B cell (primary cell): Measurements from ENCODE around the gene ZNF423. TPM values are rescaled to one million over a fixed set of nuclear protein-coding genes. Genes with fewer than 3 reads are reported as not detected.

Experiments
- ATAC-seq: fragments of 200-7000 bp; cut with Tn5 transposase; one replicate; pipeline ENCODE4 v1.10.0; 2021; ENCODE audit warnings: low read depth, mild to moderate bottlenecking, moderate number of reproducible peaks, moderate library complexity
- CTCF ChIA-PET: fragments of 350-600 bp; sonication (Branson Sonifier 250); formaldehyde crosslinking; loops from one replicate; lab custom pipeline; 2021; ENCODE audit warnings: antibody characterized with exemption, inconsistent platforms; lab: Charles Lee
- POLR2A ChIA-PET: fragments of 350-600 bp; sonication (Branson Sonifier 250); formaldehyde crosslinking; loops from one replicate; lab custom pipeline; 2021; ENCODE audit warnings: antibody characterized with exemption; lab: Charles Lee
- DNase-seq: peaks from one replicate; pipeline ENCODE4 v3.0.0; 2013
- H2AFZ ChIP-seq: 2 replicates; pipeline ENCODE4 v1.6.1; 2012; ENCODE audit warnings: mild to moderate bottlenecking, low read depth, low read length; ENCODE audit not compliant: insufficient read depth, poor library complexity, severe bottlenecking
- H3K27ac ChIP-seq, 2 donors: 1 replicate in 1 of 2; 2 replicates in 1 of 2; pipeline ENCODE4 v1.5.1; 2012 to 2013; ENCODE audit warnings: low read length in 2 of 2, mild to moderate bottlenecking in 2 of 2, moderate library complexity in 1 of 2
- H3K27me3 ChIP-seq, 4 experiments: fragments of 200-600 bp in 1 of 4; sonication (generic) in 1 of 4; replicated peaks in 1 of 4; 1 replicate in 2 of 4; 2 replicates in 2 of 4; pipeline versions ENCODE4 v1.6.1 to v1.7.0; 2013 to 2016; ENCODE audit warnings: low read length in 3 of 4, mild to moderate bottlenecking in 2 of 4, mixed read lengths in 1 of 4, moderate library complexity in 1 of 4; ENCODE audit not compliant: insufficient read depth in 4 of 4, control insufficient read depth in 3 of 4; ENCODE audit errors: control extremely low read depth in 1 of 4
- H3K36me3 ChIP-seq, 2 experiments: replicated peaks in 1 of 2; 1 replicate in 1 of 2; 2 replicates in 1 of 2; pipeline versions ENCODE4 v1.6.1 to v1.7.1; 2013; ENCODE audit warnings: low read length in 1 of 2; ENCODE audit not compliant: insufficient read depth in 2 of 2, control insufficient read depth in 1 of 2; ENCODE audit errors: control extremely low read depth in 1 of 2, extremely low read depth in 1 of 2
- H3K4me1 ChIP-seq, 2 donors: fragments of 200-600 bp in 1 of 2; sonication (generic) in 1 of 2; 1 replicate in 1 of 2; 2 replicates in 1 of 2; pipeline versions ENCODE4 v1.5.1 to v1.6.1; 2013 to 2017; ENCODE audit warnings: low read length in 2 of 2; ENCODE audit not compliant: control insufficient read depth in 2 of 2, insufficient read depth in 2 of 2
- H3K4me2 ChIP-seq: replicated peaks from 2 replicates; pipeline ENCODE3; 2012; ENCODE audit warnings: mild to moderate bottlenecking, low read depth, low read length; ENCODE audit not compliant: poor library complexity, severe bottlenecking
- H3K4me3 ChIP-seq, 5 experiments: fragments of 200-600 bp in 1 of 5; sonication (generic) in 1 of 5; 1 replicate in 3 of 5; 2 replicates in 2 of 5; pipeline versions ENCODE4 v1.5.1 to v1.7.0; 2011 to 2016; ENCODE audit warnings: low read length in 4 of 5, mild to moderate bottlenecking in 4 of 5, low read depth in 2 of 5, control low read depth in 1 of 5, moderate library complexity in 1 of 5; ENCODE audit not compliant: insufficient read depth in 1 of 5; ENCODE audit errors: control extremely low read depth in 1 of 5, extremely low read depth in 1 of 5
- H3K79me2 ChIP-seq: fragments of 200-600 bp; sonication (generic); one replicate; pipeline ENCODE4 v1.6.0; 2016; ENCODE audit warnings: low read length; ENCODE audit not compliant: control insufficient read depth, insufficient read depth
- H3K9ac ChIP-seq: fragments of 200-600 bp; sonication (generic); 2 replicates; pipeline ENCODE4 v1.6.1; 2017; ENCODE audit warnings: mild to moderate bottlenecking, low read length, moderate library complexity
- H3K9me3 ChIP-seq, 3 donors: one replicate each; pipeline versions ENCODE4 v1.6.1 to v1.7.1; 2013; ENCODE audit warnings: low read length in 2 of 3; ENCODE audit not compliant: control insufficient read depth in 2 of 3, insufficient read depth in 1 of 3; ENCODE audit errors: control extremely low read depth in 1 of 3
- H4K20me1 ChIP-seq: 2 replicates; pipeline ENCODE4 v1.6.0; 2012; ENCODE audit warnings: mild to moderate bottlenecking, low read length; ENCODE audit not compliant: insufficient read depth, control insufficient read depth, poor library complexity, severe bottlenecking
- H3K27ac Mint-ChIP-seq: one replicate; pipeline ENCODE4 v1.8.0; 2021; ENCODE audit warnings: mixed read lengths
- H3K27me3 Mint-ChIP-seq: one replicate; pipeline ENCODE4 v1.8.0; 2021; ENCODE audit warnings: mixed read lengths
- H3K4me1 Mint-ChIP-seq: one replicate; pipeline ENCODE4 v1.8.0; 2021; ENCODE audit warnings: mixed read lengths
- H3K4me3 Mint-ChIP-seq: one replicate; pipeline ENCODE4 v1.8.0; 2021; ENCODE audit warnings: mixed read lengths
- H3K9me3 Mint-ChIP-seq: one replicate; pipeline ENCODE4 v1.8.0; 2022; ENCODE audit warnings: mixed read lengths; ENCODE audit not compliant: insufficient read depth
- CTCF ChIP-seq: fragments of 200-600 bp; IDR thresholded peaks from one replicate; pipeline ENCODE4 v1.8.0; 2022; ENCODE audit warnings: antibody characterized with exemption, mild to moderate bottlenecking
- EZH2 ChIP-seq: IDR thresholded peaks from 2 replicates; pipeline ENCODE4 v1.6.1; 2012; ENCODE audit warnings: borderline replicate concordance, low read depth, mild to moderate bottlenecking, moderate library complexity, low read length; ENCODE audit not compliant: insufficient read depth, poor library complexity, severe bottlenecking
- WGBS: methylation state at CpG from one replicate; pipeline ENCODE4 v1.1.5; 2013; ENCODE audit warnings: missing lambda C conversion rate; ENCODE audit not compliant: insufficient coverage; 5-methylcytosine and 5-hydroxymethylcytosine counted together
- intact Hi-C: fragments of 100-400 bp; cut with micrococcal nuclease; formaldehyde crosslinking; loops from one replicate; pipeline ENCODE4 v1.10.0; 2022
- polyA plus RNA-seq: library from polyadenylated mRNA; depleted of rRNA; stranded (reverse); fragments of >200 nt; gene quantifications from 2 replicates; pipeline ENCODE4 v1.2.3, GENCODE V29; 2012
- total RNA-seq, 2 donors: library from RNA; stranded (reverse); fragments of 120-200 nt in 1 of 2; gene quantifications; 1 replicate in 1 of 2; 2 replicates in 1 of 2; pipeline versions ENCODE4 v1.2.3 to v1.2.4, GENCODE V29; 2013 to 2022

ZNF423 gene
- total and polyA plus RNA-seq, 2 donors (not counting 1 experiment from before 2014, with no cell fraction given), result not detected

GRCh38 chr16:49810831-49811230, 45.1 kb downstream of the ZNF423 start:
- Histone ChIP-seq H2AFZ (no peak overlapping the region), H3K27me3 (no peaks in the 10 kb centered on the region), H4K20me1 (no peaks in the 10 kb centered on the region), H3K36me3 (no peaks in the 10 kb centered on the region), H3K9me3 (no peaks in the 10 kb centered on the region), H3K4me3 (no peak overlapping the region), H3K4me1 (no peaks in the 10 kb centered on the region), H3K79me2 (no peaks in the 10 kb centered on the region), H3K27ac (no peak overlapping the region), H3K9ac (no peak overlapping the region), H3K4me2 (no peak overlapping the region)
- Mint-ChIP-seq H3K9me3 (no peaks in the 10 kb centered on the region), H3K27ac (no peak overlapping the region), H3K27me3 (peaks cover 6% of the 10 kb centered on the region), H3K4me1 (no peaks in the 10 kb centered on the region), H3K4me3 (no peak overlapping the region)
- ChIA-PET CTCF (no interaction called here), POLR2A (no interaction called here)
- intact Hi-C loops, result no loop called here
- ATAC-seq, result no peak
- WGBS, result 39% methylated on average over 9 of the region's 9 CpGs
- no peak for TF ChIP-seq CTCF
- TF ChIP-seq EZH2, result no peak
- no peak for DNase-seq

- Mint-ChIP-seq H3K9me3 (no peaks in the 10 kb centered on the region), H3K4me3 (no peak overlapping the region), H3K27ac (no peak overlapping the region), H3K27me3 (peaks cover 6% of the 10 kb centered on the region), H3K4me1 (no peaks in the 10 kb centered on the region)
- ChIA-PET CTCF (no interaction called here), POLR2A (no interaction called here)
- intact Hi-C loops, result no loop called here
- H3K9ac ChIP-seq, result no peak overlapping the region
- H3K79me2 ChIP-seq, result no peaks in the 10 kb centered on the region
- ATAC-seq (no peak), DNase-seq (no peak)
- H3K27me3 ChIP-seq, result no peaks in the 10 kb centered on the region
- no peak for TF ChIP-seq CTCF
- no peak for TF ChIP-seq EZH2
- H3K4me2 ChIP-seq, result no peak overlapping the region
- no peaks in the 10 kb centered on the region for H3K36me3 ChIP-seq
- no peak overlapping the region for H2AFZ ChIP-seq
- no peaks in the 10 kb centered on the region for H4K20me1 ChIP-seq
- 63% methylated on average over 4 of the region's 8 CpGs for WGBS
- H3K4me1 ChIP-seq, result no peaks in the 10 kb centered on the region
- no peak overlapping the region for H3K27ac ChIP-seq
- H3K9me3 ChIP-seq, result no peaks in the 10 kb centered on the region
- H3K4me3 ChIP-seq, result no peak overlapping the region
Measured at GRCh38 chr16:49809561-49809960, 46.4 kb downstream of the ZNF423 start.
